Testis (tissue), 2 donors: ENCODE data around the gene DSN1.

Source experiments
- POLR2A ChIP-seq: fragments of 450-650 bp; IDR thresholded peaks from one replicate; pipeline ENCODE4 v1.6.1; 2017; ENCODE audit warnings: antibody characterized with exemption, mild to moderate bottlenecking, moderate library complexity
- TF ChIP-seq, protein P1 (sequence below), 3 experiments: fragments of 450-650 bp in 2 of 3; fragments of 200-600 bp in 1 of 3; sonication (generic) in 1 of 3; IDR thresholded peaks; one replicate each; pipeline ENCODE4 v1.5.1; 2016 to 2019; ENCODE audit warnings: antibody characterized with exemption in 3 of 3, mild to moderate bottlenecking in 2 of 3, moderate library complexity in 1 of 3

DNA sequence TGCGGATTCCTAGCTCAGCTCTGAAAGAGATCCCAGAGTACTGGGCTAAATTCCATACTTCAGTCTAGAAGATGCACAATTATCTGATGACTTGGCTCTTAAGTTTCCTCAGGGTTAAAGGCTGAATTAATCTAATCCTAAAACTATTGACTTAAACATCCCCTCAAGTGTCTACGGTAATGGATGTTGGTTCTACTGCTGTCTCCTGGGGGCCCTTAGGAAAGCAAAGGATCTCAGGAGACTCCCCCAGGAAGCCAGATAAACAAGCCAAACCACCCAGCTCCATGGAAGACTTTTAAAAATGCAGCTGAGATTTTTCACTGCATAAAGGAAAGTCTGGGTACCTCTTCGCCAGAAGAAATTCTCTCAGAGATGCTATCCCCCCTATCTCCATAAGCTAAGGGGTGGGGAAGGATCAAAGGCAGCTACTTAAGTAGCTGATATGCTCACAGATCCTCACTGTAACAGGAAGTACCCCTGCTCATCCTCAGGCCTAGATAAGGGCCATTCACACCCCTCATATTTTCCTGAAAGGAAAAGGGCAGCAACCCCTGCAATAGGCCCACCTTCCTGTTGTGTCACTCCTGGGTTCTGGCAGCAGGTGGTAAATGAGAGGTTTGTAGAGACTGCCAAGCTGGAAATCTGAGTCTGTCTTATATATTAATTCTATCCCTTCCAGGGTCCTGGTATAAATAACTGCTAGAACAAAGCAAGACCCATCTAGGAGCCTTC lies 36.9 kb downstream of the DSN1 start:
- TF ChIP-seq, protein P1, sequence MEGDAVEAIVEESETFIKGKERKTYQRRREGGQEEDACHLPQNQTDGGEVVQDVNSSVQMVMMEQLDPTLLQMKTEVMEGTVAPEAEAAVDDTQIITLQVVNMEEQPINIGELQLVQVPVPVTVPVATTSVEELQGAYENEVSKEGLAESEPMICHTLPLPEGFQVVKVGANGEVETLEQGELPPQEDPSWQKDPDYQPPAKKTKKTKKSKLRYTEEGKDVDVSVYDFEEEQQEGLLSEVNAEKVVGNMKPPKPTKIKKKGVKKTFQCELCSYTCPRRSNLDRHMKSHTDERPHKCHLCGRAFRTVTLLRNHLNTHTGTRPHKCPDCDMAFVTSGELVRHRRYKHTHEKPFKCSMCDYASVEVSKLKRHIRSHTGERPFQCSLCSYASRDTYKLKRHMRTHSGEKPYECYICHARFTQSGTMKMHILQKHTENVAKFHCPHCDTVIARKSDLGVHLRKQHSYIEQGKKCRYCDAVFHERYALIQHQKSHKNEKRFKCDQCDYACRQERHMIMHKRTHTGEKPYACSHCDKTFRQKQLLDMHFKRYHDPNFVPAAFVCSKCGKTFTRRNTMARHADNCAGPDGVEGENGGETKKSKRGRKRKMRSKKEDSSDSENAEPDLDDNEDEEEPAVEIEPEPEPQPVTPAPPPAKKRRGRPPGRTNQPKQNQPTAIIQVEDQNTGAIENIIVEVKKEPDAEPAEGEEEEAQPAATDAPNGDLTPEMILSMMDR (IDR thresholded peaks at IDR 0.05), result no peak
- no peak for TF ChIP-seq POLR2A
